ENCODE results near the gene SEMG2.

SEMG2 gene

DNA sequence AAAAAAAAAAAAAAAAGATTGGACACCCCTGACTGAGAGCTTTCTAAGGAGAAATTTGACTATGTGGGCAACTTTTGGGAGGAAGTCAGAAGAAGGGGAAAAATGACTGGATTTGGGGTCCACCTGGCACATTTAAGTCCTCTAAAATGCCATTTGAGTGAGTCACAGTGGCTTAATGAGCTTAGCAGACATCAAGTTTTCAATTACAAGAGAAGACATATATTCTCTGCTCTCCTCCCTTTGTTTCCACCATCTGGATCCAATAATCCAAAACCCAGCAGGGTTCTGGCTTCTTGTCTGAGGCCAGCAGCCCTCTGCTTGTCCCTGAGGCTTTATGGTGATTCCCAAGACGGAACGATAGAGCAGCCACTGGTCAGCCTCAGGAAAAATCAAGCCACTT lies 39.5 kb upstream of the SEMG2 start:
- in situ Hi-C loops (cut with HindIII; ENCODE audit: low pct_ligation_motif_present, low sequenced_read_pairs): no loop called here

GRCh38 chr20:45183084-45183483 lies 38.1 kb upstream of the SEMG2 start:
- no peak for DNase-seq
- no peak overlapping the region for H3K4me3 ChIP-seq (ENCODE audit: low read depth, low read length)
- in situ Hi-C loops (cut with HindIII; ENCODE audit: low pct_ligation_motif_present, low sequenced_read_pairs): no loop called here
- H3K27me3 ChIP-seq (replicated peaks): no peaks in the 10 kb centered on the region
- TF ChIP-seq CTCF (IDR thresholded peaks at IDR 0.05; ENCODE audit: low read depth, low read length, missing control alignments): no peak
- no peak overlapping the region for H3K27ac ChIP-seq
- H3K36me3 ChIP-seq (replicated peaks): no peaks in the 10 kb centered on the region

More for the DNA sequence above, 39.5 kb upstream of the SEMG2 start:
- Histone ChIP-seq H3K27ac (no peak overlapping the region), H3K4me3 (ENCODE audit: low read depth, low read length) (no peak overlapping the region), H3K27me3 (replicated peaks) (no peaks in the 10 kb centered on the region), H3K36me3 (replicated peaks) (no peaks in the 10 kb centered on the region)
- TF ChIP-seq CTCF (IDR thresholded peaks at IDR 0.05; ENCODE audit: low read depth, low read length, missing control alignments): no peak
- no peak for DNase-seq

- H3K27me3 ChIP-seq (replicated peaks): no peaks in the 10 kb centered on the region
- H3K36me3 ChIP-seq (replicated peaks): no peaks in the 10 kb centered on the region
- no peak overlapping the region for H3K27ac ChIP-seq
- no peak for DNase-seq
- no peak overlapping the region for H3K4me3 ChIP-seq (ENCODE audit: low read depth, low read length)
- TF ChIP-seq CTCF (IDR thresholded peaks at IDR 0.05; ENCODE audit: low read depth, low read length, missing control alignments): no peak
- in situ Hi-C loops (cut with HindIII; ENCODE audit: low pct_ligation_motif_present, low sequenced_read_pairs): no loop called here
Measured at GRCh38 chr20:45187693-45188092, 33.5 kb upstream of the SEMG2 start.

DNA sequence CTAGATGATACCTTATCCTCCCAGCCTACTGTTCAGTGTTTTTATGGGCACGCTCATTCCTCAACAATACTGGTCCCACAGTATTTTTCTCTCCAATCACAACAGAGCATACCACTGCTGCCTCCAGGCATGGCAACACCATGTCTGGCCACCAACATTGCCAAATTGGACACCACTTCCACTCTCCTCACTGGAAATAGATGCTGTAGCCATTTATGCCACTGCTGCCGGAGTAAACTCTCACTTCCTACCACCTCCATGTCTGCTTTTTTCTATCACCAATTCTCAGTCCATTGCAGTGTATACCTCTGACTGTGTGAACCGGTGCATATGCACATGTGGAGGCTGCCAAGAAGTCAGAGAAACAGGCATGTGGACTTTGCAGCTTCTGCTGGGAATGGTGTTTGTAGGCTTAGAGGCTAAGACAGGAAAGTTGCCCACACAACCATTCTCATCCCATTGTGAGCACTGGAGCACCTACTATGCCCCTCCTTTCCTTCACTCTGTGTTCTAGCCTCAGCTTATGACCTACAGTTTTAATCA lies 32.0 kb upstream of the SEMG2 start:
- Histone ChIP-seq H3K36me3 (replicated peaks) (no peaks in the 10 kb centered on the region), H3K27me3 (replicated peaks) (no peaks in the 10 kb centered on the region), H3K4me3 (ENCODE audit: low read depth, low read length) (no peak overlapping the region), H3K27ac (no peak overlapping the region)
- in situ Hi-C loops (cut with HindIII; ENCODE audit: low pct_ligation_motif_present, low sequenced_read_pairs): no loop called here
- no peak for TF ChIP-seq CTCF (IDR thresholded peaks at IDR 0.05; ENCODE audit: low read depth, low read length, missing control alignments)
- no peak for DNase-seq

DNA sequence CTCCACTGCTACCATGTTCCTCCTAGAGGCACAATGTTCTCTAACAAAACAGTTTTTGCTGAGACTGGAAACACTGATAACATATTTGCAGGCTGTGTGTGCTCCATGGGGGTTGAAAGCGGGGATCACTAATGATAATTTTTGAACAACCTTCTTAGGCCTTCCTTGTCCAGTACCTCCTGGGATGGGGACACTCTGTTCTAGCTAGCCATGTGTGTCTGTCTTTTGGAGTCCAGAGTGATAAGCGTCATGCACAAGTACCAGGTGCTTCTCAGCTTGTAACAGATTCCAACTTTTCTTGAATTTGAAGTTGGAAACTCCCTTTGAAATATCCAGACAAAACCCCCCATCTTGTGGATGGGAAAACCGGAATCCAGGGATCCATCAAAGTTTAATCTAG lies 31.3 kb upstream of the SEMG2 start:
- no peak for DNase-seq
- Histone ChIP-seq H3K27me3 (replicated peaks) (no peaks in the 10 kb centered on the region), H3K4me3 (ENCODE audit: low read depth, low read length) (no peak overlapping the region), H3K36me3 (replicated peaks) (no peaks in the 10 kb centered on the region), H3K27ac (no peak overlapping the region)
- TF ChIP-seq CTCF (IDR thresholded peaks at IDR 0.05; ENCODE audit: low read depth, low read length, missing control alignments): no peak
- in situ Hi-C loops (cut with HindIII; ENCODE audit: low pct_ligation_motif_present, low sequenced_read_pairs): no loop called here

DNA sequence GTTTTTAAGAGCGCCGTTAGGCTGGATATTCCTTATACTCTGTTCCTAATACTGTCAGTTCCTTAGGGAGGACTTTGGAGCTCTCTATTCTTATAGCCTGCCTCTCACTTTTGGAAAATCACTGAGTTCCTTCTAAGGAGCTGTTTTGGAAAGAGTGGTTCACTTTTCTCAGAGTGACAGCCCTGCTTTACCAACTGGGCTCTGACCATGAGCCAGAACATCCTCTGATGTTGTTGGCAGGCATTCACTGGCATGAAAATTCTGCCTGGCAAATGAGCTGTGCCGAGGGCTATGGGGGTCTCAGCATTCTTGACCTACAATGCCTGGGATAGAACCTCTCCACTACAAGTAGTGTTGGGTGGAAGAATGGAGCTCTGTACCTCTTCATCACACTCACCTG lies 29.2 kb upstream of the SEMG2 start:
- in situ Hi-C loops (cut with HindIII; ENCODE audit: low pct_ligation_motif_present, low sequenced_read_pairs): no loop called here
- no peak overlapping the region for H3K4me3 ChIP-seq (ENCODE audit: low read depth, low read length)
- H3K27ac ChIP-seq: no peak overlapping the region
- H3K27me3 ChIP-seq (replicated peaks): no peaks in the 10 kb centered on the region
- H3K36me3 ChIP-seq (replicated peaks): no peaks in the 10 kb centered on the region
- no peak for DNase-seq
- TF ChIP-seq CTCF (IDR thresholded peaks at IDR 0.05; ENCODE audit: low read depth, low read length, missing control alignments): no peak

Data from brain microvascular endothelial cell (primary cell).